H1 (cell line): Measurements from ENCODE around the gene CTNNA3. TPM values are rescaled to one million over a fixed set of nuclear protein-coding genes. Genes with fewer than 3 reads are reported as not detected.

Experiments
- ZNF274 ChIP-seq: IDR thresholded peaks from 2 replicates; pipeline ENCODE4 v1.7.0; 2012; ENCODE audit warnings: low read length, borderline replicate concordance; ENCODE audit errors: extremely low read depth
- polyA plus RNA-seq, 7 experiments: library from polyadenylated mRNA; depleted of rRNA in 3 of 7; stranded (reverse) in 5 of 7; unstranded in 2 of 7; fragments of >200 nt in 5 of 7; fragments of 200-250 nt in 2 of 7; gene quantifications; 1 replicate in 5 of 7; 2 replicates in 1 of 7; 4 replicates in 1 of 7; pipeline versions ENCODE4 v1.2.1 to v1.2.3, GENCODE V29; 2011 to 2013; ENCODE audit warnings: missing spikeins in 2 of 7, mixed read lengths in 2 of 7
- total RNA-seq: library from RNA; stranded (reverse); fragmentation: NEBNext Ultra II Directional; extraction: Animal tissue kit (Norgen Biotek cat#: 25700); gene quantifications from 2 replicates; pipeline ENCODE4 v1.2.1, GENCODE V29; 2021

The CTNNA3 gene
- total and polyA plus RNA-seq, 2 of the 8 experiments (the other 6 are each of a cell fraction or from before 2014, with no cell fraction given) = 1.3 to 1.5 TPM

GRCh38 chr10:65900271-65900670 lies 1795.7 kb downstream of the CTNNA3 start (continued):
- no peak for TF ChIP-seq ZNF274
